Ovary (tissue), 3 donors: ENCODE data around the gene DYRK2.

ENCODE experiments used
- CTCF ChIP-seq, 3 donors: fragments of 450-650 bp in 2 of 3; fragments of 200-600 bp in 1 of 3; IDR thresholded peaks; one replicate each; pipeline versions ENCODE4 v1.5.1 to v1.8.0; 2016 to 2022; ENCODE audit warnings: antibody characterized with exemption in 3 of 3, mild to moderate bottlenecking in 1 of 3
- EP300 ChIP-seq: sonication (generic); formaldehyde crosslinking; IDR thresholded peaks from one replicate; pipeline ENCODE4 v1.6.1; 2017; ENCODE audit warnings: antibody characterized with exemption
- POLR2A ChIP-seq: fragments of 450-650 bp; IDR thresholded peaks from one replicate; pipeline ENCODE4 v1.6.1; 2017; ENCODE audit warnings: antibody characterized with exemption, mild to moderate bottlenecking, moderate library complexity
- donor health status: DM: no; HTN: no; CAD: no.

DNA sequence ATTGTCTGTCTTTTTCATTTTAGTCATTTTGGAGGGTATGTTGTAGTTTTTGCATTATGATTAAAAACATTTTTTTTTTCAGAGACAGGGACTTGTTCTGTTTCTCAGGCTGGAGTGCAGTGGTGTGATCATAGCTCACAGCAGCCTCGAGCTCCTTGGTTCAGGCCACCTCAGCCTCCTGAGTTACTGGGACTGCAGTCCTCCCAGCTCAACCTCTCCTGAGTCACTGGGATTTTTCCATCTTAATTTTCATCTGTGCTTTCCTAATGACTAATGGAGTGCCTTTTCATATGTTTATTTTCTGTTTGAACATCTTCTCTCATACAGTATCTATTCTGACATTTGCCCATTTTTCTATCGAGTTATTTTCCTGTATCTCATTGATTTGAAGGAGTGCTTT is 52.6 kb downstream of the DYRK2 start:
- TF ChIP-seq CTCF (IDR thresholded peaks at IDR 0.05) = no peak
- no peak for TF ChIP-seq POLR2A
- TF ChIP-seq EP300 = no peak
